LNCaP clone FGC (cell line): ENCODE data around the gene ESPNL.
"Not testable (repeated sequence)": the region's sequence is repeated elsewhere in the genome, so short reads cannot be mapped to it uniquely, and the experiment has no call there.

Experiments used
- DNase-seq: peaks from one replicate; pipeline ENCODE4 v3.0.0-alpha.2; 2011; ENCODE audit warnings: low read depth
- H3K4me3 ChIP-seq: 2 replicates; pipeline ENCODE4 v1.5.1; 2011; ENCODE audit warnings: mild to moderate bottlenecking, low read depth, low read length, control low read depth
- TF ChIP-seq, protein P1 (sequence below): IDR thresholded peaks from 2 replicates; pipeline ENCODE4 v1.5.1; 2012; ENCODE audit warnings: mild to moderate bottlenecking; ENCODE audit not compliant: control insufficient read depth, insufficient read depth; ENCODE audit errors: extremely low read depth

Gene ESPNL

DNA sequence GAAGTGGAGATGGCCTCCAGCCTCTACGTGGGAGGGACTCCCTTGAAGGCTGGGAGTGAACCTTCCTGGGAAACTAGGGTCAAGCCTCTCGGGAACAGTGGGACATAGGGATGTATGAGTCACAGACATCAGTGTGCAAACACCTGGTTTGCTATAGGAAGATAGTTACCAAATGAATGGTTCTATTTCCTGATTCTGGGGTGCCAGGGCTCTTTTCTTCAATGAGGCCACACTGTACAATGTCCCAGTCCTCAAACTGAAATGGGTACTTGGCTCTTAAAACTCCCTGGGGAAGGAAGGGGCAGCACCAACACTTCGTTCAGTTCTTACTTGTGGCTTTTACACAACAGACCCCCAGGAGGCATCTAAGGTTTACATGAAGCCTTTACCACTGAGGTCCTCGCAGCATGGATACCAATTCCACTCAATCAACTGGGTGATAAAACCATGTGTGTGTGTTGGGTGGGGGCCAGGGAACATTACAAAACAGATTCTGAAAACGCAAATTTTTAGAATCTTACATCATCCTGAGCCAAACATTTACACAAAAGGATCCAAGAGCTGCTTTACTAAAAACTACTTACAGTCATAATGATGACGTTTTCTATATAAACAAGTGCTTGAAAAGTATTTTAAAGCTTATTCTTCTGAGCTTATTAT is 69.0 kb downstream of the ESPNL start:
- TF ChIP-seq, protein P1, sequence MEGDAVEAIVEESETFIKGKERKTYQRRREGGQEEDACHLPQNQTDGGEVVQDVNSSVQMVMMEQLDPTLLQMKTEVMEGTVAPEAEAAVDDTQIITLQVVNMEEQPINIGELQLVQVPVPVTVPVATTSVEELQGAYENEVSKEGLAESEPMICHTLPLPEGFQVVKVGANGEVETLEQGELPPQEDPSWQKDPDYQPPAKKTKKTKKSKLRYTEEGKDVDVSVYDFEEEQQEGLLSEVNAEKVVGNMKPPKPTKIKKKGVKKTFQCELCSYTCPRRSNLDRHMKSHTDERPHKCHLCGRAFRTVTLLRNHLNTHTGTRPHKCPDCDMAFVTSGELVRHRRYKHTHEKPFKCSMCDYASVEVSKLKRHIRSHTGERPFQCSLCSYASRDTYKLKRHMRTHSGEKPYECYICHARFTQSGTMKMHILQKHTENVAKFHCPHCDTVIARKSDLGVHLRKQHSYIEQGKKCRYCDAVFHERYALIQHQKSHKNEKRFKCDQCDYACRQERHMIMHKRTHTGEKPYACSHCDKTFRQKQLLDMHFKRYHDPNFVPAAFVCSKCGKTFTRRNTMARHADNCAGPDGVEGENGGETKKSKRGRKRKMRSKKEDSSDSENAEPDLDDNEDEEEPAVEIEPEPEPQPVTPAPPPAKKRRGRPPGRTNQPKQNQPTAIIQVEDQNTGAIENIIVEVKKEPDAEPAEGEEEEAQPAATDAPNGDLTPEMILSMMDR: no peak
- H3K4me3 ChIP-seq: no peak overlapping the region
- peak; percentile 34 for DNase-seq

DNA sequence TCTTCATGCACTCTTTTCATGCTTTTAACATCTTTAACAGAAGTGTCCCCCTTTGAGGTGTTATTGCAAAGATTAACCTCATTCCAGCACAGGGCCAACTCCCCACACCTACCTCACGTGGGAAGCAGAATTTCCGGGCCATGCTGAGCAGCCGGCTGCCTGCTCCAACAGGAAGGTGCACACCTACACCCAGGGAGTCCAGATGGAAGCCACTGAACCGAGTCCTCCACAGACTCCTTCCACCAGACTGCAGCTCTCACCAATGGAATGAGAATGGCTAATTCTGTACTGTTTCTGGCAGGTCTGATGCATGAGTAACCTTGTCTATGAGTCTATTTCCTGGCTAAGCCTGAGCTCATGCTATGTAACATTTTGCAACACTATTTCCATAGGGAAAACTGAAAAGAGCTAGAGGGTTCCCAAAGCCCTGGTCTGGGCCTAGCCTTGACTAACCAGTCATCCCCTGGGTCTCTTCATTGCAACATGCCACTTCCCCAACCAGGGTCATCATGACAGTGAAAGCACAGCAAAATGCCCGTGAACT is 69.6 kb downstream of the ESPNL start:
- no peak overlapping the region for H3K4me3 ChIP-seq
- no peak for DNase-seq
- TF ChIP-seq, protein P1: no peak

- no peak overlapping the region for H3K4me3 ChIP-seq
- TF ChIP-seq, protein P1: no peak
- DNase-seq: peak; percentile 71
Observed at GRCh38 chr2:238170386-238171071, 70.4 kb downstream of the ESPNL start.

DNA sequence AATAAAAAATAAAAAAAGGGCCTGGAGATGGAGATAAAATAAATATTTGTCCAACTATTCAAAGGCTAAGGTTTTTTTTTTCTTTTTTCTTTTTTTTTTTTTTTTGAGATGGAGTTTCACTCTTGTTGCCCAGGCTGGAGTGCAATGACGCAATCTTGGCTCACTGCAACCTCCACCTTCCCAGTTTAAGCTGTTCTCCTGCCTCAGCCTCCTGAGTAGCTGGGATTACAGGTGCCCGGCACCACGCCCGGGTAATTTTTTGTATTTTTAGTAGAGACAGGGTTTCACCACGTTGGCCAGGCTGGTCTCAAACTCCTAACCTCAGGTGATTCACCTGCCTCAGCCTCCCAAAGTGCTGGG is 70.9 kb downstream of the ESPNL start:
- H3K4me3 ChIP-seq, DNase-seq: not testable (repeated sequence)

GRCh38 chr2:238171575-238172187 is 71.5 kb downstream of the ESPNL start:
- DNase-seq: no peak
- no peak overlapping the region for H3K4me3 ChIP-seq
- TF ChIP-seq, protein P1: no peak

DNA sequence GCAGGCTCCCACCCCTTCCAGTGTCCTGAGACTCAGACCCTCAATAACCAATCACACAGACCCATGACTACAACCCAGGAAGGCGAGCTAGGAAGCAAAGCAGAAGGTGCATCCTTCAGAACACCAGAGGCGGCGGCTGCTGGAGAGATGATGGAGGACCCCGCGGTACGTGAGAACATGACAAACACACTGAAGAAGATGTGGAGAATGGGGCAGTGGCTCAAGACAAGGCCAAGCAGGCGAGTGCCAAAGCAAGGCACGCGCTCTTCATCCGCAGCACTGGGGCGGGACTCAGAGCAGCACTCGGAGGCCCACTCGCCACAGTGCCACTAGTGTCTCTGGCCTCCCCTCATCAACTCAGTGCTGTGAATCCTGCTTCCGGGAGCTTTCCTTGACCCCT is 72.3 kb downstream of the ESPNL start:
- H3K4me3 ChIP-seq: no peak overlapping the region
- DNase-seq: no peak
- TF ChIP-seq, protein P1: no peak

DNA sequence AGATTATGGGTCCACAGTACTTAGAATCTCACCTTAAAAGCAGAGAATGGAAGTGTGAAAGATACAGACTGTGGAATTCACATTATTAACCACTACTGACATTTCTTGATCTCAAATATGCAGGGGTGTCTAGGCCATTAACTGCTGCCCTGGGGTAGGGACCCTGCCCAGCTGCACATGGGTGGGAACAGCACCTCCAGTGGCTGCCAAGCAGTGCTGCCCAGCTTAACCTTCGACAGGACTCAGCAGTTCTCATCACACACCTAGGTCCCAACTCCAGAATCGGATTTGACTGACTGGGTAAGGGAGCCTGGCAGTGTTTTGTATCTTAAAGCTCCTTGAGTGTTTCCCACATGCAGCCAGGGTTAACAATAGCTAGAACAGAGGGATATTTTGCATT is 73.6 kb downstream of the ESPNL start:
- H3K4me3 ChIP-seq: no peak overlapping the region
- no peak for DNase-seq
- TF ChIP-seq, protein P1: 0 out of 2 replicates have a peak, but pooled peaks have one; percentile 4
